Ecto neural progenitor cell (in vitro differentiated cells): ENCODE results near the gene MYO16.
"Not testable (repeated sequence)": the region's sequence is repeated elsewhere in the genome, so short reads cannot be mapped to it uniquely, and the experiment has no call there.

Experiments used
- DNase-seq: peaks from one replicate; pipeline ENCODE4 v3.0.0-alpha.2; 2018; ENCODE audit warnings: low spot score

Gene MYO16

GRCh38 chr13:108742701-108743451, 113.5 kb downstream of the MYO16 start:
- no peak for DNase-seq

- DNase-seq, result no peak
These were observed 114.1 kb downstream of the MYO16 start for GRCh38 chr13:108743522-108743921.

GRCh38 chr13:108747843-108748242, 118.4 kb downstream of the MYO16 start:
- no peak for DNase-seq

GRCh38 chr13:108752276-108752675, 122.9 kb downstream of the MYO16 start:
- no peak for DNase-seq

GRCh38 chr13:108755083-108755482, 125.7 kb downstream of the MYO16 start:
- no peak for DNase-seq

- DNase-seq, result no peak
These were observed 130.7 kb downstream of the MYO16 start for GRCh38 chr13:108760129-108760528.

- no peak for DNase-seq
These were observed 131.1 kb downstream of the MYO16 start for GRCh38 chr13:108760541-108760940.

GRCh38 chr13:108768035-108768434, 138.6 kb downstream of the MYO16 start:
- DNase-seq, result no peak

GRCh38 chr13:108769213-108770070, 140.0 kb downstream of the MYO16 start:
- no peak for DNase-seq

- no peak for DNase-seq
These were observed 146.2 kb downstream of the MYO16 start for GRCh38 chr13:108775597-108775996.

- DNase-seq, result no peak
These were observed 147.2 kb downstream of the MYO16 start for GRCh38 chr13:108776650-108777049.

GRCh38 chr13:108777421-108778420, 148.3 kb downstream of the MYO16 start:
- DNase-seq, result no peak

GRCh38 chr13:108779308-108779707, 149.9 kb downstream of the MYO16 start:
- DNase-seq, result no peak

GRCh38 chr13:108780706-108781105, 151.3 kb downstream of the MYO16 start:
- DNase-seq, result no peak

GRCh38 chr13:108781312-108781711, 151.9 kb downstream of the MYO16 start:
- DNase-seq, result no peak

GRCh38 chr13:108782480-108782879, 153.1 kb downstream of the MYO16 start:
- not testable (repeated sequence) for DNase-seq

GRCh38 chr13:108785844-108786243, 156.4 kb downstream of the MYO16 start:
- DNase-seq, result no peak

GRCh38 chr13:108786456-108787200, 157.2 kb downstream of the MYO16 start:
- DNase-seq, result no peak

- no peak for DNase-seq
These were observed 158.4 kb downstream of the MYO16 start for GRCh38 chr13:108787700-108788414.

GRCh38 chr13:108789476-108789875, 160.1 kb downstream of the MYO16 start:
- DNase-seq, result no peak

- no peak for DNase-seq
These were observed 166.4 kb downstream of the MYO16 start for GRCh38 chr13:108795841-108796240.
